Endothelial cell of umbilical vein (primary cell): ENCODE data around the gene B3GAT2.

ENCODE experiments used
- CTCF ChIP-seq, 2 donors: IDR thresholded peaks; 1 replicate in 1 of 2; 2 replicates in 1 of 2; pipeline ENCODE4 v1.5.1; 2011; ENCODE audit warnings: low read length in 2 of 2, mild to moderate bottlenecking in 2 of 2, moderate library complexity in 2 of 2, control low read depth in 1 of 2, inconsistent platforms in 1 of 2, low read depth in 1 of 2; ENCODE audit not compliant: insufficient read depth in 1 of 2; ENCODE audit errors: extremely low read depth in 1 of 2
- JUN ChIP-seq: IDR thresholded peaks from 2 replicates; pipeline ENCODE4 v1.6.1; 2011; ENCODE audit warnings: borderline replicate concordance, low read depth; ENCODE audit not compliant: insufficient read length, insufficient read depth
- POLR2A ChIP-seq: IDR thresholded peaks from 2 replicates; pipeline ENCODE4 v1.6.1; 2012; ENCODE audit warnings: low read depth, mild to moderate bottlenecking, control low read depth, low read length

- TF ChIP-seq JUN: no peak
- TF ChIP-seq CTCF (IDR thresholded peaks at IDR 0.05; ENCODE audit: extremely low read depth in 1 of 2, insufficient read depth in 1 of 2, low read depth in 1 of 2, low read length in 2 of 2): no peak
- TF ChIP-seq POLR2A: no peak
Observed at GRCh38 chr6:70813885-70814284, 143.0 kb downstream of the B3GAT2 start.
